DOHH2 (cell line): ENCODE results near the gene HSD17B7.

ENCODE experiments used
- H3F3A ChIP-seq: fragments of 200-600 bp; sonication (generic), shearing (Covaris generic); 2 replicates; pipeline ENCODE4 v1.6.0; 2016; ENCODE audit warnings: antibody characterized with exemption, mild to moderate bottlenecking; ENCODE audit not compliant: control insufficient read depth, insufficient read depth
- H3K27ac ChIP-seq: fragments of 200-600 bp; sonication (generic); 2 replicates; pipeline ENCODE4 v1.5.1; 2014; ENCODE audit warnings: low read depth, mild to moderate bottlenecking, low read length, moderate library complexity
- H3K27me3 ChIP-seq: fragments of 200-600 bp; sonication (generic); 2 replicates; pipeline ENCODE4 v1.6.1; 2014; ENCODE audit warnings: mild to moderate bottlenecking, low read length, mixed read lengths; ENCODE audit not compliant: control insufficient read depth
- H3K36me3 ChIP-seq: fragments of 200-600 bp; sonication (generic); 2 replicates; pipeline ENCODE4 v1.6.1; 2014; ENCODE audit warnings: mild to moderate bottlenecking, low read length, moderate library complexity, mixed read lengths; ENCODE audit not compliant: control insufficient read depth
- H3K4me1 ChIP-seq: fragments of 200-600 bp; sonication (generic); 2 replicates; pipeline ENCODE4 v1.6.1; 2014; ENCODE audit warnings: mild to moderate bottlenecking, low read length, mixed read lengths; ENCODE audit not compliant: control insufficient read depth
- H3K4me2 ChIP-seq: fragments of 200-600 bp; sonication (generic); 2 replicates; pipeline ENCODE4 v1.6.0; 2014; ENCODE audit warnings: mild to moderate bottlenecking, low read length, moderate library complexity
- H3K4me3 ChIP-seq: fragments of 200-600 bp; sonication (generic); 2 replicates; pipeline ENCODE4 v1.5.1; 2014; ENCODE audit warnings: mild to moderate bottlenecking, low read length, mixed read lengths
- H3K79me2 ChIP-seq: fragments of 200-600 bp; sonication (generic); 2 replicates; pipeline ENCODE4 v1.6.1; 2014; ENCODE audit warnings: mild to moderate bottlenecking, low read length, mixed read lengths; ENCODE audit not compliant: control insufficient read depth
- H3K9me2 ChIP-seq: fragments of 200-600 bp; sonication (generic); replicated peaks from 2 replicates; pipeline ENCODE4 v1.6.1; 2014; ENCODE audit warnings: mild to moderate bottlenecking, low read length, mixed read lengths; ENCODE audit not compliant: control insufficient read depth
- H3K9me3 ChIP-seq: fragments of 200-600 bp; sonication (generic); 2 replicates; pipeline ENCODE4 v1.6.1; 2014; ENCODE audit warnings: antibody characterized with exemption, low read length, mixed read lengths; ENCODE audit not compliant: control insufficient read depth, insufficient read depth
- H4K20me1 ChIP-seq: fragments of 200-600 bp; sonication (generic); 2 replicates; pipeline ENCODE4 v1.6.0; 2014; ENCODE audit warnings: low read depth, mild to moderate bottlenecking, antibody characterized with exemption, low read length, moderate library complexity; ENCODE audit not compliant: control insufficient read depth, insufficient read depth
- CTCF ChIP-seq: fragments of 200-600 bp; sonication (generic); IDR thresholded peaks from one replicate; pipeline ENCODE4 v1.5.1; 2014; ENCODE audit warnings: antibody characterized with exemption, mild to moderate bottlenecking, low read depth, low read length; ENCODE audit not compliant: poor library complexity, severe bottlenecking
- EZH2phosphoT487 ChIP-seq: fragments of 200-600 bp; sonication (generic); IDR thresholded peaks from 2 replicates; pipeline ENCODE4 v1.6.1; 2017; ENCODE audit warnings: borderline replicate concordance, mild to moderate bottlenecking, antibody characterized with exemption, low read length, moderate library complexity, mixed read lengths

The HSD17B7 gene

GRCh38 chr1:162823231-162823630 lies 32.7 kb downstream of the HSD17B7 start:
- Histone ChIP-seq H3K4me1 (no peaks in the 10 kb centered on the region), H3K9me3 (no peaks in the 10 kb centered on the region), H3K79me2 (no peaks in the 10 kb centered on the region), H3F3A (no peaks in the 10 kb centered on the region), H3K36me3 (no peaks in the 10 kb centered on the region), H3K4me3 (no peak overlapping the region), H3K4me2 (no peak overlapping the region), H3K9me2 (no peaks in the 10 kb centered on the region), H3K27me3 (peaks cover 9% of the 10 kb centered on the region; the same call in 1 of the 2 replicates), H3K27ac (no peak overlapping the region), H4K20me1 (no peaks in the 10 kb centered on the region)
- TF ChIP-seq EZH2phosphoT487: no peak
- no peak for TF ChIP-seq CTCF

GRCh38 chr1:162823771-162824525 lies 33.4 kb downstream of the HSD17B7 start:
- no peak overlapping the region for H3K27ac ChIP-seq
- H3K9me3 ChIP-seq: no peaks in the 10 kb centered on the region
- H3K4me3 ChIP-seq: no peak overlapping the region
- no peaks in the 10 kb centered on the region for H3K9me2 ChIP-seq
- H3K36me3 ChIP-seq: no peaks in the 10 kb centered on the region
- H3K27me3 ChIP-seq: peaks cover 9% of the 10 kb centered on the region; the same call in 1 of the 2 replicates
- H3F3A ChIP-seq: no peaks in the 10 kb centered on the region
- H3K4me2 ChIP-seq: no peak overlapping the region
- H3K4me1 ChIP-seq: no peaks in the 10 kb centered on the region
- no peak for TF ChIP-seq CTCF
- TF ChIP-seq EZH2phosphoT487: no peak
- no peaks in the 10 kb centered on the region for H3K79me2 ChIP-seq
- no peaks in the 10 kb centered on the region for H4K20me1 ChIP-seq

- Histone ChIP-seq H3K9me3 (no peaks in the 10 kb centered on the region), H3K27ac (no peak overlapping the region), H3F3A (no peaks in the 10 kb centered on the region), H3K27me3 (peaks cover 4% of the 10 kb centered on the region; the same call in 1 of the 2 replicates), H3K4me1 (no peaks in the 10 kb centered on the region), H3K4me2 (no peak overlapping the region), H3K4me3 (no peak overlapping the region), H3K36me3 (no peaks in the 10 kb centered on the region), H3K9me2 (no peaks in the 10 kb centered on the region), H4K20me1 (no peaks in the 10 kb centered on the region), H3K79me2 (no peaks in the 10 kb centered on the region)
- TF ChIP-seq EZH2phosphoT487 (no peak), CTCF (no peak)
Measured at GRCh38 chr1:162829268-162829667, 38.8 kb downstream of the HSD17B7 start.
